ENCODE measurements around the gene TTC9C. TPM values are rescaled to one million over a fixed set of nuclear protein-coding genes. Genes with fewer than 3 reads are reported as not detected.
"Not testable (repeated sequence)": the region's sequence is repeated elsewhere in the genome, so short reads cannot be mapped to it uniquely, and the experiment has no call there.

TTC9C gene
- total RNA-seq, 1 experiment from 2014 or later = 35.5 TPM

- H3K27ac Mint-ChIP-seq (ENCODE audit: unreplicated experiment) = no peak overlapping the region
- no TSS peak for BruUV-seq (replicated peaks)
Observed at GRCh38 chr11:62747475-62748160, 19.3 kb downstream of the TTC9C start.

GRCh38 chr11:62749931-62750330 lies 21.6 kb downstream of the TTC9C start:
- H3K36me3 Mint-ChIP-seq (ENCODE audit: insufficient read depth, unreplicated experiment) = peaks cover 18% of the 10 kb centered on the region
- intact Hi-C loops (cut with micrococcal nuclease; ENCODE audit: unreplicated experiment); H3K27me3 Mint-ChIP-seq (ENCODE audit: unreplicated experiment); H3K27ac Mint-ChIP-seq (ENCODE audit: unreplicated experiment); H3K9me3 Mint-ChIP-seq (ENCODE audit: low read depth, unreplicated experiment); H3K4me3 Mint-ChIP-seq (ENCODE audit: low read depth, unreplicated experiment); BruUV-seq (replicated peaks); H3K4me1 Mint-ChIP-seq (ENCODE audit: low read depth, unreplicated experiment); DNase-seq: not testable (repeated sequence)
- CTCF ChIA-PET = interaction anchor here (0.6 kb wide), 1 partner anchor 75 kb away, joined by 3 read pairs; no protein-coding TSS in a partner anchor

More at GRCh38 chr11:62747475-62748160, 19.3 kb downstream of the TTC9C start:
- H3K27me3 Mint-ChIP-seq (ENCODE audit: unreplicated experiment) = no peaks in the 10 kb centered on the region
- no peak for TF ChIP-seq CTCF (IDR thresholded peaks at IDR 0.05; ENCODE audit: unreplicated experiment)
- no peak overlapping the region for H3K4me3 Mint-ChIP-seq (ENCODE audit: low read depth, unreplicated experiment)
- no peak for DNase-seq
- CTCF ChIA-PET = no interaction called here
- peaks cover 6% of the 10 kb centered on the region for H3K36me3 Mint-ChIP-seq (ENCODE audit: insufficient read depth, unreplicated experiment)
- H3K9me3 Mint-ChIP-seq (ENCODE audit: low read depth, unreplicated experiment) = no peaks in the 10 kb centered on the region
- H3K4me1 Mint-ChIP-seq (ENCODE audit: low read depth, unreplicated experiment) = no peaks in the 10 kb centered on the region
- intact Hi-C loops (cut with micrococcal nuclease; ENCODE audit: unreplicated experiment) = no loop called here

- Mint-ChIP-seq H3K4me1 (ENCODE audit: low read depth, unreplicated experiment) (no peaks in the 10 kb centered on the region), H3K27me3 (ENCODE audit: unreplicated experiment) (no peaks in the 10 kb centered on the region), H3K4me3 (ENCODE audit: low read depth, unreplicated experiment) (no peak overlapping the region), H3K36me3 (ENCODE audit: insufficient read depth, unreplicated experiment) (peaks cover 18% of the 10 kb centered on the region), H3K27ac (ENCODE audit: unreplicated experiment) (no peak overlapping the region), H3K9me3 (ENCODE audit: low read depth, unreplicated experiment) (no peaks in the 10 kb centered on the region)
- CTCF ChIA-PET = no interaction called here
- DNase-seq = no peak
- intact Hi-C loops (cut with micrococcal nuclease; ENCODE audit: unreplicated experiment) = no loop called here
- BruUV-seq (replicated peaks) = no TSS peak
- no peak for TF ChIP-seq CTCF (IDR thresholded peaks at IDR 0.05; ENCODE audit: unreplicated experiment)
Observed at GRCh38 chr11:62752177-62752785, 24.0 kb downstream of the TTC9C start.

GRCh38 chr11:62752994-62753735 lies 24.9 kb downstream of the TTC9C start:
- Mint-ChIP-seq H3K27me3 (ENCODE audit: unreplicated experiment) (no peaks in the 10 kb centered on the region), H3K4me1 (ENCODE audit: low read depth, unreplicated experiment) (no peaks in the 10 kb centered on the region), H3K4me3 (ENCODE audit: low read depth, unreplicated experiment) (peak overlapping the region; percentile 92), H3K27ac (ENCODE audit: unreplicated experiment) (peak overlapping the region; percentile 93), H3K9me3 (ENCODE audit: low read depth, unreplicated experiment) (no peaks in the 10 kb centered on the region), H3K36me3 (ENCODE audit: insufficient read depth, unreplicated experiment) (peaks cover 18% of the 10 kb centered on the region)
- no peak for TF ChIP-seq CTCF (IDR thresholded peaks at IDR 0.05; ENCODE audit: unreplicated experiment)
- DNase-seq = no peak
- TSS peak; percentile 79 for BruUV-seq (replicated peaks)
- intact Hi-C loops (cut with micrococcal nuclease; ENCODE audit: unreplicated experiment) = no loop called here
- CTCF ChIA-PET = interaction anchor here (0.5 to 1.5 kb wide), 10 partner anchors 9 to 162 kb away, joined by 3 to 16 read pairs (median 3); partner anchors contain the start of genes HNRNPUL2, LBHD1, TAF6L and TMEM179B
